HepG2 (cell line): ENCODE measurements around the gene ARMH1. TPM values are rescaled to one million over a fixed set of nuclear protein-coding genes. Genes with fewer than 3 reads are reported as not detected.
A peak's percentile ranks its signal among the peaks of the same experiment; 100 is the strongest.

Experiments
- ATAC-seq: fragments of 200-7000 bp; cut with Tn5 transposase; 3 replicates; pipeline ENCODE4 v1.9.1; 2020; ENCODE audit warnings: mild to moderate bottlenecking, moderate library complexity
- BruUV-seq: library from RNA; stranded (reverse); fragments of 400-500 nt; replicated peaks from 2 replicates; lab custom pipeline; 2021; lab: Mats Ljungman, UMichigan
- CTCF ChIA-PET: fragments of 300-600 bp; formaldehyde crosslinking; extraction: SDS; loops from one replicate; lab custom pipeline; 2021; ENCODE audit warnings: low total read pairs, inconsistent platforms, low intra/inter-chr PET ratio; lab: Yijun Ruan, JAX
- POLR2A ChIA-PET: fragments of 350-600 bp; sonication (Branson Sonifier 250); formaldehyde crosslinking; loops from one replicate; lab custom pipeline; 2020; ENCODE audit warnings: antibody characterized with exemption, inconsistent platforms; lab: Yijun Ruan, JAX
- DNase-seq: peaks from one replicate; pipeline ENCODE4 v3.0.0-alpha.2; 2015; ENCODE audit warnings: low spot score
- FAIRE-seq: peaks from 3 replicates; lab custom pipeline; 2011; peaks lifted over from hg19 to GRCh38; lab: Jason Lieb, UNC
- H2AFZ ChIP-seq: one replicate; pipeline ENCODE4 v1.6.1; 2011; ENCODE audit warnings: low read length, inconsistent platforms
- H3K27ac ChIP-seq: fragments of 300-600 bp; 3 replicates; pipeline ENCODE4 v1.8.0; 2011; ENCODE audit warnings: mixed run types, mild to moderate bottlenecking, mixed read lengths, low read length, inconsistent platforms; ENCODE audit not compliant: insufficient read depth; ENCODE audit errors: extremely low read length
- H3K27me3 ChIP-seq, 2 experiments: fragments of 200-600 bp in 1 of 2; 2 replicates in 1 of 2; 3 replicates in 1 of 2; pipeline versions ENCODE4 v1.6.0 to v1.8.0; 2011; ENCODE audit warnings: low read length in 2 of 2, mild to moderate bottlenecking in 2 of 2, moderate library complexity in 2 of 2, inconsistent platforms in 1 of 2; ENCODE audit not compliant: insufficient read depth in 2 of 2, control insufficient read depth in 1 of 2
- H3K36me3 ChIP-seq, 2 experiments: fragments of 200-600 bp in 1 of 2; replicated peaks in 1 of 2; 2 replicates in 1 of 2; 3 replicates in 1 of 2; pipeline versions ENCODE4 v1.5.1 to v1.8.0; 2011; ENCODE audit warnings: low read length in 2 of 2, inconsistent platforms in 1 of 2; ENCODE audit not compliant: insufficient read depth in 2 of 2, control insufficient read depth in 1 of 2
- H3K4me1 ChIP-seq: 2 replicates; pipeline ENCODE4 v1.5.1; 2012; ENCODE audit warnings: low read length, inconsistent platforms; ENCODE audit not compliant: insufficient read depth
- H3K4me2 ChIP-seq: 2 replicates; pipeline ENCODE4 v1.6.0; 2011; ENCODE audit warnings: low read depth, low read length, inconsistent platforms
- H3K4me3 ChIP-seq, 3 experiments: fragments of 200-600 bp in 1 of 3; sonication (generic), shearing (Covaris generic) in 1 of 3; replicated peaks in 1 of 3; 2 replicates each; pipeline ENCODE4 v1.5.1; 2011 to 2016; ENCODE audit warnings: low read length in 3 of 3, inconsistent platforms in 2 of 3, low read depth in 2 of 3, mild to moderate bottlenecking in 2 of 3, control low read depth in 1 of 3, mixed read lengths in 1 of 3; ENCODE audit not compliant: insufficient read depth in 1 of 3
- H3K79me2 ChIP-seq: one replicate; pipeline ENCODE4 v1.6.1; 2011; ENCODE audit warnings: low read length, inconsistent platforms; ENCODE audit not compliant: insufficient read depth
- H3K9ac ChIP-seq: 2 replicates; pipeline ENCODE4 v1.6.0; 2011; ENCODE audit warnings: mild to moderate bottlenecking, low read depth, low read length, inconsistent platforms; ENCODE audit not compliant: insufficient read depth
- H3K9me3 ChIP-seq: 2 replicates; pipeline ENCODE4 v1.5.1; 2012; ENCODE audit warnings: mild to moderate bottlenecking, low read length
- H4K20me1 ChIP-seq: 2 replicates; pipeline ENCODE4 v1.6.0; 2011; ENCODE audit warnings: inconsistent platforms, mild to moderate bottlenecking, low read length, moderate library complexity; ENCODE audit not compliant: insufficient read depth
- MIER2 ChIP-seq: IDR thresholded peaks from 2 replicates; pipeline ENCODE4 v1.6.1; 2016; ENCODE audit warnings: missing biosample characterization, missing genetic modification reagents
- MIER3 ChIP-seq: IDR thresholded peaks from 2 replicates; pipeline ENCODE4 v1.6.1; 2016; ENCODE audit warnings: missing compliant biosample characterization, borderline replicate concordance
- ONECUT2 ChIP-seq: sonication (generic); formaldehyde crosslinking; IDR thresholded peaks from 2 replicates; pipeline ENCODE4 v1.4.0; 2020; ENCODE audit warnings: missing genetic modification reagents
- PAWR ChIP-seq: sonication (generic); formaldehyde crosslinking; IDR thresholded peaks from 2 replicates; pipeline ENCODE4 v1.4.0; 2020; ENCODE audit warnings: missing genetic modification reagents, mild to moderate bottlenecking, borderline replicate concordance
- RNF219 ChIP-seq: sonication (generic); formaldehyde crosslinking; IDR thresholded peaks from 2 replicates; pipeline ENCODE4 v1.5.0; 2020; ENCODE audit warnings: mild to moderate bottlenecking, missing genetic modification reagents
- SMC3 ChIP-seq: IDR thresholded peaks from 2 replicates; pipeline ENCODE4 v1.6.1; 2011; ENCODE audit warnings: low read length, improper control_type of control experiment
- ZNF136 ChIP-seq: sonication (generic); formaldehyde crosslinking; IDR thresholded peaks from 2 replicates; pipeline ENCODE4 v1.8.1; 2022; ENCODE audit warnings: low read depth, mild to moderate bottlenecking, moderate library complexity, missing genetic modification reagents
- ZNF44 ChIP-seq: sonication (generic); formaldehyde crosslinking; IDR thresholded peaks from 2 replicates; pipeline ENCODE4 v1.5.1; 2020; ENCODE audit warnings: mild to moderate bottlenecking, missing genetic modification reagents
- ZNF547 ChIP-seq: sonication (generic); formaldehyde crosslinking; IDR thresholded peaks from 2 replicates; pipeline ENCODE4 v1.5.1; 2020; ENCODE audit warnings: mild to moderate bottlenecking, missing genetic modification reagents
- ZNF616 ChIP-seq: sonication (generic); formaldehyde crosslinking; IDR thresholded peaks from 2 replicates; pipeline ENCODE4 v1.5.0; 2020; ENCODE audit warnings: low read depth, mild to moderate bottlenecking, missing genetic modification reagents
- ZNF850 ChIP-seq: sonication (generic); formaldehyde crosslinking; conservative IDR thresholded peaks from 2 replicates; pipeline ENCODE4 v1.9.0; 2021; ENCODE audit warnings: mild to moderate bottlenecking, missing genetic modification reagents
- ZSCAN22 ChIP-seq: sonication (generic); formaldehyde crosslinking; IDR thresholded peaks from 2 replicates; pipeline ENCODE4 v1.4.0; 2020; ENCODE audit warnings: mild to moderate bottlenecking, missing genetic modification reagents
- WGBS: methylation state at CpG from one replicate; pipeline ENCODE4 v1.1.6; 2017; ENCODE audit warnings: low lambda C conversion rate; 5-methylcytosine and 5-hydroxymethylcytosine counted together
- in situ Hi-C: cut with HindIII; loops from 2 replicates; pipeline ENCODE4 v1.10.0; 2017; ENCODE audit warnings: low pct_unique_long_range_greater_than_20kb; ENCODE audit not compliant: extremely low pct_ligation_motif_present
- intact Hi-C: fragments of 100-400 bp; cut with micrococcal nuclease; formaldehyde crosslinking; loops from one replicate; pipeline ENCODE4 v1.10.0; 2022; ENCODE audit not compliant: unreplicated experiment
- polyA plus RNA-seq, 8 experiments: library from polyadenylated mRNA; depleted of rRNA in 3 of 8; stranded (reverse) in 7 of 8; unstranded in 1 of 8; fragments of >200 nt; fragmentation: Illumina TruSeq in 4 of 8; extraction: Trizol in 4 of 8; gene quantifications; 2 replicates each; pipeline versions ENCODE4 v1.2.1 to v1.2.3, GENCODE V29; 2011 to 2016; ENCODE audit warnings: low read depth in 4 of 8, missing spikeins in 1 of 8, mixed read lengths in 1 of 8; ENCODE audit not compliant: insufficient read depth in 1 of 8
- total RNA-seq, 5 experiments: library from RNA; depleted of rRNA; stranded (reverse); fragments of >200 nt; fragmentation: Illumina TruSeq; extraction: Trizol; gene quantifications; 2 replicates each; pipeline ENCODE4 v1.2.3, GENCODE V29; 2016; ENCODE audit warnings: low read depth in 1 of 5
- TF ChIP-seq, protein P1 (sequence below): sonication (generic); formaldehyde crosslinking; IDR thresholded peaks from 2 replicates; pipeline ENCODE4 v1.4.0; 2020; ENCODE audit warnings: missing genetic modification reagents, low read depth, mild to moderate bottlenecking, borderline replicate concordance
- TF ChIP-seq, protein P2 (sequence below), 2 experiments: sonication (generic) in 1 of 2; formaldehyde crosslinking in 1 of 2; IDR thresholded peaks; 2 replicates each; pipeline versions ENCODE4 v1.5.1 to v1.6.1; 2011 to 2020; ENCODE audit warnings: borderline replicate concordance in 1 of 2, low read depth in 1 of 2, low read length in 1 of 2, mild to moderate bottlenecking in 1 of 2, missing genetic modification reagents in 1 of 2, moderate library complexity in 1 of 2
- TF ChIP-seq, protein P3 (sequence below): sonication (generic); formaldehyde crosslinking; IDR thresholded peaks from 2 replicates; pipeline ENCODE4 v1.4.0; 2020; ENCODE audit warnings: missing genetic modification reagents

ARMH1 gene
- total and polyA plus RNA-seq, 2 of the 13 experiments (the other 11 are each of a cell fraction or from before 2014, with no cell fraction given): 0.69 TPM; not detected in 1

- Histone ChIP-seq H3K9ac (0 out of 2 replicates have a peak overlapping the region, but pooled peaks have one; percentile 4), H3K27me3 (no peaks in the 10 kb centered on the region), H3K36me3 (no peaks in the 10 kb centered on the region), H3K4me3 (no peak overlapping the region), H3K79me2 (peaks cover 3% of the 10 kb centered on the region), H3K27ac (peak overlapping the region; percentile 48), H4K20me1 (no peaks in the 10 kb centered on the region), H3K4me2 (peak overlapping the region; percentile 51), H3K4me1 (peaks cover 91% of the 10 kb centered on the region), H3K9me3 (no peaks in the 10 kb centered on the region), H2AFZ (no peak overlapping the region)
- in situ Hi-C loops (no loop called here), intact Hi-C loops (no loop called here)
- CTCF ChIA-PET: interaction anchor here (1.2 kb wide), 1 partner anchor 68 kb away, joined by 3 read pairs; no protein-coding TSS in a partner anchor
- ATAC-seq (no peak), FAIRE-seq (peak; percentile 60), DNase-seq (peak; percentile 74)
- BruUV-seq: no TSS peak
- WGBS: 32% methylated on average over 6 of the region's 6 CpGs
- POLR2A ChIA-PET: interaction anchor here (2.1 kb wide), 1 partner anchor 44 kb away, joined by 6 read pairs; no protein-coding TSS in a partner anchor
- TF ChIP-seq, protein P1, sequence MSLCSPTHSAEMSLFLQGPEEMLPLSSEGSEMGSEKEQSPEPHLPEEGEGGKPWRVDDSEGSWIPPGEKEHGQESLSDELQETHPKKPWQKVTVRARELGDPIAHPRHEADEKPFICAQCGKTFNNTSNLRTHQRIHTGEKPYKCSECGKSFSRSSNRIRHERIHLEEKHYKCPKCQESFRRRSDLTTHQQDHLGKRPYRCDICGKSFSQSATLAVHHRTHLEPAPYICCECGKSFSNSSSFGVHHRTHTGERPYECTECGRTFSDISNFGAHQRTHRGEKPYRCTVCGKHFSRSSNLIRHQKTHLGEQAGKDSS: no peak
- TF ChIP-seq ZNF44 (no peak), ZSCAN22 (CRISPR knock-in tag) (no peak), ZNF136 (no peak), ZNF616 (CRISPR knock-in tag) (no peak), ZNF547 (0 out of 2 replicates have a peak, but pooled peaks have one; percentile 44), ONECUT2 (CRISPR knock-in tag) (peak; percentile 60; the same call in 1 of the 2 replicates), MIER2 (CRISPR knock-in tag) (no peak), RNF219 (CRISPR knock-in tag) (no peak), MIER3 (no peak), SMC3 (peak; percentile 68), PAWR (CRISPR knock-in tag) (no peak), ZNF850 (no peak)
- TF ChIP-seq, protein P2, sequence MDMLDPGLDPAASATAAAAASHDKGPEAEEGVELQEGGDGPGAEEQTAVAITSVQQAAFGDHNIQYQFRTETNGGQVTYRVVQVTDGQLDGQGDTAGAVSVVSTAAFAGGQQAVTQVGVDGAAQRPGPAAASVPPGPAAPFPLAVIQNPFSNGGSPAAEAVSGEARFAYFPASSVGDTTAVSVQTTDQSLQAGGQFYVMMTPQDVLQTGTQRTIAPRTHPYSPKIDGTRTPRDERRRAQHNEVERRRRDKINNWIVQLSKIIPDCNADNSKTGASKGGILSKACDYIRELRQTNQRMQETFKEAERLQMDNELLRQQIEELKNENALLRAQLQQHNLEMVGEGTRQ (IDR thresholded peaks at IDR 0.05; ENCODE audit: low read depth, low read length): no peak
- TF ChIP-seq, protein P2 (CRISPR knock-in tag; IDR thresholded peaks at IDR 0.05; ENCODE audit: borderline replicate concordance): no peak
- TF ChIP-seq, protein P3, sequence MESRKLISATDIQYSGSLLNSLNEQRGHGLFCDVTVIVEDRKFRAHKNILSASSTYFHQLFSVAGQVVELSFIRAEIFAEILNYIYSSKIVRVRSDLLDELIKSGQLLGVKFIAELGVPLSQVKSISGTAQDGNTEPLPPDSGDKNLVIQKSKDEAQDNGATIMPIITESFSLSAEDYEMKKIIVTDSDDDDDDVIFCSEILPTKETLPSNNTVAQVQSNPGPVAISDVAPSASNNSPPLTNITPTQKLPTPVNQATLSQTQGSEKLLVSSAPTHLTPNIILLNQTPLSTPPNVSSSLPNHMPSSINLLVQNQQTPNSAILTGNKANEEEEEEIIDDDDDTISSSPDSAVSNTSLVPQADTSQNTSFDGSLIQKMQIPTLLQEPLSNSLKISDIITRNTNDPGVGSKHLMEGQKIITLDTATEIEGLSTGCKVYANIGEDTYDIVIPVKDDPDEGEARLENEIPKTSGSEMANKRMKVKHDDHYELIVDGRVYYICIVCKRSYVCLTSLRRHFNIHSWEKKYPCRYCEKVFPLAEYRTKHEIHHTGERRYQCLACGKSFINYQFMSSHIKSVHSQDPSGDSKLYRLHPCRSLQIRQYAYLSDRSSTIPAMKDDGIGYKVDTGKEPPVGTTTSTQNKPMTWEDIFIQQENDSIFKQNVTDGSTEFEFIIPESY (CRISPR knock-in tag): no peak
These were observed 2.8 kb downstream of the ARMH1 start for GRCh38 chr1:44677201-44677766.
